Left ventricle myocardium inferior (tissue), 1 donor: ENCODE data around the gene CCDC40. TPM values are rescaled to one million over a fixed set of nuclear protein-coding genes. Genes with fewer than 3 reads are reported as not detected.

Experiments used
- DNase-seq: peaks from one replicate; pipeline ENCODE4 v3.0.0-alpha.2; 2020
- H3K27ac ChIP-seq: fragments of 200-600 bp; replicated peaks from 2 replicates; pipeline ENCODE4 v1.8.0; 2021
- H3K27me3 ChIP-seq: fragments of 200-600 bp; 2 replicates; pipeline ENCODE4 v1.8.0; 2021; ENCODE audit warnings: low read depth
- H3K36me3 ChIP-seq: fragments of 200-600 bp; 2 replicates; pipeline ENCODE4 v1.8.0; 2021
- H3K4me1 ChIP-seq: fragments of 200-600 bp; 2 replicates; pipeline ENCODE4 v1.8.0; 2021
- H3K4me3 ChIP-seq: fragments of 200-600 bp; 2 replicates; pipeline ENCODE4 v1.8.0; 2021; ENCODE audit warnings: mild to moderate bottlenecking, moderate library complexity
- H3K9me3 ChIP-seq: fragments of 200-600 bp; replicated peaks from 2 replicates; pipeline ENCODE4 v1.8.0; 2021
- CTCF ChIP-seq: fragments of 200-600 bp; IDR thresholded peaks from 2 replicates; pipeline ENCODE4 v1.8.0; 2021; ENCODE audit warnings: antibody characterized with exemption, mild to moderate bottlenecking, borderline replicate concordance
- intact Hi-C: fragments of 100-400 bp; cut with micrococcal nuclease; formaldehyde crosslinking; loops from one replicate; pipeline ENCODE4 v1.11.0; 2022
- total RNA-seq: library from RNA; stranded (reverse); fragmentation: NEBNext Ultra II Directional; extraction: Animal tissue kit (Norgen Biotek cat#: 25700); gene quantifications from one replicate; pipeline ENCODE4 v1.2.1, GENCODE V29; 2021
- donor health status: DM: no; HTN: yes; CAD: no; lungs with severe emphysema.

Gene CCDC40
- total RNA-seq, 1 donor from 2014 or later, result 7.7 TPM

- intact Hi-C loops, result no loop called here
- Histone ChIP-seq H3K27ac (no peak overlapping the region), H3K36me3 (peaks cover 57% of the 10 kb centered on the region), H3K9me3 (no peaks in the 10 kb centered on the region), H3K27me3 (no peaks in the 10 kb centered on the region), H3K4me1 (no peaks in the 10 kb centered on the region), H3K4me3 (no peak overlapping the region)
- DNase-seq, result no peak
- TF ChIP-seq CTCF, result no peak
Measured at GRCh38 chr17:80133626-80133970, 97.2 kb downstream of the CCDC40 start.

- no peak for DNase-seq
- no peak for TF ChIP-seq CTCF
- H3K9me3 ChIP-seq, result no peaks in the 10 kb centered on the region
- no peak overlapping the region for H3K4me3 ChIP-seq
- no peak overlapping the region for H3K27ac ChIP-seq
- no peaks in the 10 kb centered on the region for H3K27me3 ChIP-seq
- peaks cover 91% of the 10 kb centered on the region for H3K36me3 ChIP-seq
- intact Hi-C loops, result no loop called here
- H3K4me1 ChIP-seq, result no peaks in the 10 kb centered on the region
Measured at GRCh38 chr17:80137131-80137530, 100.7 kb downstream of the CCDC40 start.

- Histone ChIP-seq H3K9me3 (no peaks in the 10 kb centered on the region), H3K4me1 (peaks cover under 1% of the 10 kb centered on the region), H3K36me3 (peaks cover 99% of the 10 kb centered on the region), H3K4me3 (no peak overlapping the region), H3K27me3 (no peaks in the 10 kb centered on the region), H3K27ac (no peak overlapping the region)
- intact Hi-C loops, result no loop called here
- TF ChIP-seq CTCF, result no peak
- DNase-seq, result no peak
Measured at GRCh38 chr17:80138856-80139426, 102.5 kb downstream of the CCDC40 start.

GRCh38 chr17:80141463-80142165 is 105.2 kb downstream of the CCDC40 start:
- H3K27ac ChIP-seq, result no peak overlapping the region
- H3K36me3 ChIP-seq, result peaks cover 77% of the 10 kb centered on the region
- intact Hi-C loops, result no loop called here

GRCh38 chr17:80142929-80143328 is 106.5 kb downstream of the CCDC40 start:
- TF ChIP-seq CTCF, result no peak
- intact Hi-C loops, result no loop called here
- H3K27ac ChIP-seq, result no peak overlapping the region
- peaks cover 64% of the 10 kb centered on the region for H3K36me3 ChIP-seq
- no peak for DNase-seq
- H3K27me3 ChIP-seq, result no peaks in the 10 kb centered on the region
- H3K4me1 ChIP-seq, result peaks cover 37% of the 10 kb centered on the region
- no peak overlapping the region for H3K4me3 ChIP-seq
- no peaks in the 10 kb centered on the region for H3K9me3 ChIP-seq

More at GRCh38 chr17:80141463-80142165, 105.2 kb downstream of the CCDC40 start:
- peaks cover 28% of the 10 kb centered on the region for H3K4me1 ChIP-seq
- no peak for DNase-seq
- TF ChIP-seq CTCF, result no peak
- no peak overlapping the region for H3K4me3 ChIP-seq
- H3K9me3 ChIP-seq, result no peaks in the 10 kb centered on the region
- no peaks in the 10 kb centered on the region for H3K27me3 ChIP-seq
